Lower lobe of right lung (tissue), 2 donors: ENCODE measurements around the gene ZMIZ1. TPM values are rescaled to one million over a fixed set of nuclear protein-coding genes. Genes with fewer than 3 reads are reported as not detected.

Source experiments
- ATAC-seq, 2 donors: fragments of 200-7000 bp; cut with Tn5 transposase; one replicate each; pipeline ENCODE4 v1.9.1; 2020 to 2022; ENCODE audit warnings: mild to moderate bottlenecking in 2 of 2, moderate library complexity in 2 of 2
- DNase-seq: peaks from one replicate; pipeline ENCODE4 v3.0.0-alpha.2; 2020
- H3K27ac ChIP-seq: fragments of 200-600 bp; one replicate; pipeline ENCODE4 v1.8.0; 2022
- H3K27me3 ChIP-seq: fragments of 200-600 bp; one replicate; pipeline ENCODE4 v1.8.0; 2022; ENCODE audit warnings: low read depth
- H3K36me3 ChIP-seq: fragments of 200-600 bp; one replicate; pipeline ENCODE4 v1.8.0; 2022; ENCODE audit warnings: mild to moderate bottlenecking
- H3K4me1 ChIP-seq: fragments of 200-600 bp; one replicate; pipeline ENCODE4 v1.8.0; 2022
- H3K4me3 ChIP-seq: fragments of 200-600 bp; one replicate; pipeline ENCODE4 v1.8.0; 2022; ENCODE audit warnings: mild to moderate bottlenecking
- H3K9me3 ChIP-seq: fragments of 200-600 bp; one replicate; pipeline ENCODE4 v1.8.0; 2022
- intact Hi-C: fragments of 100-400 bp; cut with DNase I; formaldehyde crosslinking; loops from one replicate; pipeline ENCODE4 v1.11.0; 2022
- total RNA-seq: library from RNA; stranded (reverse); fragmentation: NEBNext Ultra II Directional; extraction: Animal tissue kit (Norgen Biotek cat#: 25700); gene quantifications from one replicate; pipeline ENCODE4 v1.2.1, GENCODE V29; 2021
- TF ChIP-seq, protein P1 (sequence below): fragments of 200-600 bp; IDR thresholded peaks from one replicate; pipeline ENCODE4 v1.8.0; 2022; ENCODE audit warnings: antibody characterized with exemption, mild to moderate bottlenecking
- donor health status: DM: no; HTN: yes; CAD: no; lungs with severe emphysema.

Gene ZMIZ1
- total RNA-seq, 1 donor from 2014 or later = 102 TPM

DNA sequence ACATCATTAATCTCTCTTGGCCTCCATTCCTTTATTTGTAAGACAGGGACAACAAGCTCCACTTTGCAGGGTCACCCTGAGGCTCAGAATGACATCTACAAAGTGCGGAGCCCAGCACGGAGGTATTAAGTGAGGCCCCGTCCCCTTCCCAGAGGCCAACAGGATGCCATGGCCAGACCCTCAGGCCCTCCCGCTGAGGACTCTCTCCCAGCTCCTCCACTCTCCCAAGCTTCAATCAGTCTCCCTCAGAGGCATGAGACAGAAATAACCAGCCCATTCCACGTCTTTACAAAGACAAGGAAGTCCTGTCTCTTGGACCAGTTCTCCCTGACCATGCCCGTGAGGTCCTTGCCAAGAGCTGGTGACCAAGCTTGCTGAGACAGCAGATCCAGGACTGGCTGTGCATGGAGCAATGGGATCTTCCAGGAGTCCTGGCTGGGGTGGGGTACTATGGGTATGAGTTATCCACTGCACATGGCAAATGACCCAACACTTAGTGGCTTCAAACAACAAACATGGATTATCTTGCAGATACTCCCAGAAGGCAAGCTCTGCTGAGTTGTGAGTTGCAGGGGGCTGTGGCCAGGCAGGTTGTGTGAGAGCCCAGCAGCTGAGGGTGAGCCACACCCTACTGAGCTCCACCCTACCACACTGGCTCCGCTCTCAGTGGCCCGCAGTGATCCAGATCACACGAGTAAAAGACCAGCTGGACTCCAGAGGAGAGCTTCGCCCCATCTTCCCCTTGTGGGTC, 274.2 kb downstream of the ZMIZ1 start:
- DNase-seq = no peak
- no peak overlapping the region for H3K27ac ChIP-seq

DNA sequence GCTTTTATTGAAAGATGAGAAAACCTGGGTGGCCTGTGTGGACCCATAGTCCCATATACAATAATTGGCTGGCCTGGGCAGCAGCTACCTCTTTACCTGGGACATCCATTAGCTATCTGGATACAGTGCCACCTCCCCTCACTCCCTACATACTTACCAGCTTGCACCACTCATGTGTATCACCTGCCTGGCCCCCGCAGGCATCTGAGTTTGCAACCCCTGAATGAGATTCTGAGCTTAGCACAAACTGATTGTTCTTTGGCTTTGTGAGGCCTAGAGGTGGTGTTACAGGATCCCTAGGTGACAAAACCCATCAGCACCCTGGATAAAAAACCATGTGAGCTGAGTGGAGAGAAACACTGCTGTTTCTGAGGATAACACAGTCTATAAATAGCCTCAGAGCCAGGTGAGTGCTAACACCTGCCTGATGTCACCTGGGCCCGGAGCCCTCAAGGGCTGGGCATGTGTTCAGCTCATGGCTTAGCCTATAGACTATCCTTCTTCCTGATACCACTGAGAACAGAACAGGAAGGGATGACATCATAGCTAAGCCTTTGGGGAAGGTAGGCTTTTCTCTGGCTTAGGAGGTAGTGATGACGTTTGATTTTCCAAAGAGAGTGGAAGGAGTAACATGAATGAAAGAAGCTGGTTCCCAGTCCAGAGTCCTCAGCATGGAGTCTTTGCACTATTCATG, 275.9 kb downstream of the ZMIZ1 start:
- intact Hi-C loops = no loop called here
- Histone ChIP-seq H3K4me1 (peaks cover 28% of the 10 kb centered on the region), H3K27me3 (no peaks in the 10 kb centered on the region), H3K27ac (no peak overlapping the region), H3K36me3 (peaks cover 9% of the 10 kb centered on the region), H3K9me3 (no peaks in the 10 kb centered on the region), H3K4me3 (no peak overlapping the region)
- TF ChIP-seq, protein P1, sequence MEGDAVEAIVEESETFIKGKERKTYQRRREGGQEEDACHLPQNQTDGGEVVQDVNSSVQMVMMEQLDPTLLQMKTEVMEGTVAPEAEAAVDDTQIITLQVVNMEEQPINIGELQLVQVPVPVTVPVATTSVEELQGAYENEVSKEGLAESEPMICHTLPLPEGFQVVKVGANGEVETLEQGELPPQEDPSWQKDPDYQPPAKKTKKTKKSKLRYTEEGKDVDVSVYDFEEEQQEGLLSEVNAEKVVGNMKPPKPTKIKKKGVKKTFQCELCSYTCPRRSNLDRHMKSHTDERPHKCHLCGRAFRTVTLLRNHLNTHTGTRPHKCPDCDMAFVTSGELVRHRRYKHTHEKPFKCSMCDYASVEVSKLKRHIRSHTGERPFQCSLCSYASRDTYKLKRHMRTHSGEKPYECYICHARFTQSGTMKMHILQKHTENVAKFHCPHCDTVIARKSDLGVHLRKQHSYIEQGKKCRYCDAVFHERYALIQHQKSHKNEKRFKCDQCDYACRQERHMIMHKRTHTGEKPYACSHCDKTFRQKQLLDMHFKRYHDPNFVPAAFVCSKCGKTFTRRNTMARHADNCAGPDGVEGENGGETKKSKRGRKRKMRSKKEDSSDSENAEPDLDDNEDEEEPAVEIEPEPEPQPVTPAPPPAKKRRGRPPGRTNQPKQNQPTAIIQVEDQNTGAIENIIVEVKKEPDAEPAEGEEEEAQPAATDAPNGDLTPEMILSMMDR = no peak
- ATAC-seq (no peak), DNase-seq (no peak)

More for the DNA sequence above, 274.2 kb downstream of the ZMIZ1 start:
- H3K27me3 ChIP-seq = no peaks in the 10 kb centered on the region
- TF ChIP-seq, protein P1 = no peak
- H3K36me3 ChIP-seq = no peaks in the 10 kb centered on the region
- H3K4me3 ChIP-seq = no peak overlapping the region
- intact Hi-C loops = no loop called here
- no peaks in the 10 kb centered on the region for H3K9me3 ChIP-seq
- ATAC-seq = no peak
- peaks cover 12% of the 10 kb centered on the region for H3K4me1 ChIP-seq

DNA sequence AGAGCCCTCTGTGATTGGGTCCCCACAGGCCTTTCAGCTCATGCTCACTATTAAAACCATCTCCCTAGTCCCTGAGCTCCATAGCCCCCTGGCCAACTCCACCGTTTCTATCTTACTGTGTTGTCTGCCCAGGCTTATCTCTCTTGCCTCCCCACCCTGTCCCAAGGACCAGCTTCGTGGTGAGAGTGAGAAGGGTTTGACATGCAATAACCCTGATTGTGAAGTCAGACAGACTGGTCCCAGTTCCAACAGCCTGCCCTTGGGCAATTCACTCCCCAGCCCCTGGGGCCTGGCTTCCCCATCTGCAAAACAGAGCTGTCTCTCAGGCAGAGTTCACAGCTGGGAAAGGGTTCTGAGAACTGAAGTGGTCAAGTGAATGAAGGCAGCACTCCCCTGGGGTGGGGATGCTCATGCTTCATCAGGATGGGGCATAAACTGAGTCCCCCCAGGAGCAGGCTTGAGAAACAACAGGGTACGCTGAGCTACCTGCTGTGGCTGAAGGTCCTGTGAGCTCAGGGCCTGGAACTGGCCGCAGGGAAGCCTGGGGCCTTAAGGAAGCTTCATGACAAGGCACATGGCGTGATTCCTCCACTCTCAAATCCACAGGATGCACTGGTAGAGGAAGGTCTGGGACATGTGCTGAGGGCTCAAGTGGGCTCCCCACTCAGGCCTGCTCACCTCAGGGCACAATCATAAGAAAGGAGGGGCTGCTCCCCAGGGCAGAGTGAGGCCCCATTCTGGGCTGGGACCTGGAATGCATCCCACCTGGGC, 276.7 kb downstream of the ZMIZ1 start:
- DNase-seq (no peak), ATAC-seq (no peak)

DNA sequence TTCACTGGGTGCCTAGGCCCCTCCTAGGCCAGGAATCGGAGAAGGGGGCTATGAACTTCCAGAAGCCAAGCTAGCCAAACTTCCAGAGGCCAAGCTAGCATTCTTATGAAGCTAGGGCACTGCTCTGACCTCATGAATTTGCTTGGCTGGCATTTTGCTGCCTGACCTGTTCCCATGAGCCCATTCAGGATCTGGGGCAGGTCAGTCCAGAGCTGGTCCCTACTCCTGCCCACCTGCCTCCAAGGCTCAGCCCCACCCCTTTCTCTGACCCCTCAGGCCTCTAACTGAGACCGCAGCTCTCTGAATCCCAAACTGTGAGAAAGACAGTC, 277.2 kb downstream of the ZMIZ1 start:
- no peak overlapping the region for H3K27ac ChIP-seq
- TF ChIP-seq, protein P1 = no peak
- H3K4me3 ChIP-seq = no peak overlapping the region
- no peak for ATAC-seq
- H3K9me3 ChIP-seq = no peaks in the 10 kb centered on the region
- DNase-seq = no peak
- H3K36me3 ChIP-seq = peaks cover 22% of the 10 kb centered on the region
- intact Hi-C loops = no loop called here
- H3K4me1 ChIP-seq = peaks cover 30% of the 10 kb centered on the region
- no peaks in the 10 kb centered on the region for H3K27me3 ChIP-seq

More for the DNA sequence above, 276.7 kb downstream of the ZMIZ1 start:
- peaks cover 17% of the 10 kb centered on the region for H3K36me3 ChIP-seq
- no peaks in the 10 kb centered on the region for H3K27me3 ChIP-seq
- H3K4me3 ChIP-seq = no peak overlapping the region
- intact Hi-C loops = no loop called here
- no peaks in the 10 kb centered on the region for H3K9me3 ChIP-seq
- no peak overlapping the region for H3K27ac ChIP-seq
- H3K4me1 ChIP-seq = peaks cover 30% of the 10 kb centered on the region
- TF ChIP-seq, protein P1 = no peak

DNA sequence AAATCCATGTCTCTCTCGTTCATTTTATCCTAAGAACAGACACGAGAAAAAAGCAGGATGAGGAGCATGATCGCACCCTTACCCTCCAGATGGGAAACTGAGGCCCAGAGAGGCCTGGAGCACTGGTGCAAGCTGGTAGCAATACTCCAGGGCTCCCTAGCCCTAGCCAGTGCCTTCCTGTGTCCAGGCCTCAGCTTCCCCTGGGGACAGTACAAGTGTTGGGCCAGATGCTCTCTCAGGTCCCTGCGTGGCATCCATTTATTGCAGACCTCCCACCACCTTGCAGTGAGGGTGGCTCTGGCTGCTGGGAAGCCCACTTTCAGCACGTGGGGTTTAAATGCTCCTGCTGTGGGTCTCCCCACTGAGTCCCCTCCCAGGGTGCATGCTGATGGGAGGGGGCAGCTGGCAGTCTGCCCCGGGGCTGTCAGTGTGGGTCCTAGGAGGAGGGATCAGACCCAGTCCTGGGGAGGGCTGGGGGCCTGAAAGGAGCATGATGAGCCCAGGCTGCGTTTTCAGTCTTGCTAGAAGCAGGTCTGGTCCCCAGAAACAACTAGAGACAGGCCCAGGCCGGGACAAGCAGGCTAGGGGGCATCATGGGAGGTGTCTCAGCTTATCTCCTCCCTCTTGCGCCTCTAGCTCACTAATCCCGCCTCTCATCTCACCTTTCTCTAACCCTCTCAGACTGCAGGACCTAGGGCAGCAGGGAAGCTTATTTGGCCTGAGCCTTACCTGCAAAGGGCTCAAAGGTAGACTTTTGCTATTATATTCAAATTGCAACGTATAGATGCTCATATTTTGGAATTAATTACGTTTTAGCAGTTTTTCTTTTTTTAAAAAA, 277.8 kb downstream of the ZMIZ1 start:
- Histone ChIP-seq H3K27ac (no peak overlapping the region), H3K4me1 (peaks cover 30% of the 10 kb centered on the region), H3K27me3 (no peaks in the 10 kb centered on the region), H3K9me3 (no peaks in the 10 kb centered on the region), H3K36me3 (peaks cover 28% of the 10 kb centered on the region), H3K4me3 (peak overlapping the region; percentile 94)
- TF ChIP-seq, protein P1 = no peak
- no peak for DNase-seq
- no peak for ATAC-seq
- intact Hi-C loops = no loop called here
